Left ventricle myocardium inferior (tissue), 1 donor: ENCODE data around the gene TRIO. TPM values are rescaled to one million over a fixed set of nuclear protein-coding genes. Genes with fewer than 3 reads are reported as not detected.
A peak's percentile ranks its signal among the peaks of the same experiment; 100 is the strongest.

Experiments used
- DNase-seq: peaks from one replicate; pipeline ENCODE4 v3.0.0-alpha.2; 2020
- H3K27ac ChIP-seq: fragments of 200-600 bp; replicated peaks from 2 replicates; pipeline ENCODE4 v1.8.0; 2021
- H3K27me3 ChIP-seq: fragments of 200-600 bp; 2 replicates; pipeline ENCODE4 v1.8.0; 2021; ENCODE audit warnings: low read depth
- H3K36me3 ChIP-seq: fragments of 200-600 bp; 2 replicates; pipeline ENCODE4 v1.8.0; 2021
- H3K4me1 ChIP-seq: fragments of 200-600 bp; 2 replicates; pipeline ENCODE4 v1.8.0; 2021
- H3K4me3 ChIP-seq: fragments of 200-600 bp; 2 replicates; pipeline ENCODE4 v1.8.0; 2021; ENCODE audit warnings: mild to moderate bottlenecking, moderate library complexity
- H3K9me3 ChIP-seq: fragments of 200-600 bp; replicated peaks from 2 replicates; pipeline ENCODE4 v1.8.0; 2021
- intact Hi-C: fragments of 100-400 bp; cut with micrococcal nuclease; formaldehyde crosslinking; loops from one replicate; pipeline ENCODE4 v1.11.0; 2022
- total RNA-seq: library from RNA; stranded (reverse); fragmentation: NEBNext Ultra II Directional; extraction: Animal tissue kit (Norgen Biotek cat#: 25700); gene quantifications from one replicate; pipeline ENCODE4 v1.2.1, GENCODE V29; 2021
- TF ChIP-seq, protein P1 (sequence below): fragments of 200-600 bp; IDR thresholded peaks from 2 replicates; pipeline ENCODE4 v1.8.0; 2021; ENCODE audit warnings: antibody characterized with exemption, mild to moderate bottlenecking, borderline replicate concordance
- donor health status: DM: no; HTN: yes; CAD: no; lungs with severe emphysema.

Gene TRIO
- total RNA-seq, 1 donor from 2014 or later = 52.8 TPM

GRCh38 chr5:14153071-14153864, 10.1 kb downstream of the TRIO start:
- no peaks in the 10 kb centered on the region for H3K27me3 ChIP-seq
- H3K36me3 ChIP-seq = no peaks in the 10 kb centered on the region
- H3K27ac ChIP-seq = peak overlapping the region; percentile 82
- H3K9me3 ChIP-seq = no peaks in the 10 kb centered on the region
- intact Hi-C loops = loop anchor here (10.0 kb wide), 1 partner anchor 112 kb away; no protein-coding TSS in a partner anchor
- DNase-seq = no peak
- H3K4me1 ChIP-seq = peaks cover 85% of the 10 kb centered on the region
- TF ChIP-seq, protein P1, sequence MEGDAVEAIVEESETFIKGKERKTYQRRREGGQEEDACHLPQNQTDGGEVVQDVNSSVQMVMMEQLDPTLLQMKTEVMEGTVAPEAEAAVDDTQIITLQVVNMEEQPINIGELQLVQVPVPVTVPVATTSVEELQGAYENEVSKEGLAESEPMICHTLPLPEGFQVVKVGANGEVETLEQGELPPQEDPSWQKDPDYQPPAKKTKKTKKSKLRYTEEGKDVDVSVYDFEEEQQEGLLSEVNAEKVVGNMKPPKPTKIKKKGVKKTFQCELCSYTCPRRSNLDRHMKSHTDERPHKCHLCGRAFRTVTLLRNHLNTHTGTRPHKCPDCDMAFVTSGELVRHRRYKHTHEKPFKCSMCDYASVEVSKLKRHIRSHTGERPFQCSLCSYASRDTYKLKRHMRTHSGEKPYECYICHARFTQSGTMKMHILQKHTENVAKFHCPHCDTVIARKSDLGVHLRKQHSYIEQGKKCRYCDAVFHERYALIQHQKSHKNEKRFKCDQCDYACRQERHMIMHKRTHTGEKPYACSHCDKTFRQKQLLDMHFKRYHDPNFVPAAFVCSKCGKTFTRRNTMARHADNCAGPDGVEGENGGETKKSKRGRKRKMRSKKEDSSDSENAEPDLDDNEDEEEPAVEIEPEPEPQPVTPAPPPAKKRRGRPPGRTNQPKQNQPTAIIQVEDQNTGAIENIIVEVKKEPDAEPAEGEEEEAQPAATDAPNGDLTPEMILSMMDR = no peak
- peak overlapping the region; percentile 41 for H3K4me3 ChIP-seq

DNA sequence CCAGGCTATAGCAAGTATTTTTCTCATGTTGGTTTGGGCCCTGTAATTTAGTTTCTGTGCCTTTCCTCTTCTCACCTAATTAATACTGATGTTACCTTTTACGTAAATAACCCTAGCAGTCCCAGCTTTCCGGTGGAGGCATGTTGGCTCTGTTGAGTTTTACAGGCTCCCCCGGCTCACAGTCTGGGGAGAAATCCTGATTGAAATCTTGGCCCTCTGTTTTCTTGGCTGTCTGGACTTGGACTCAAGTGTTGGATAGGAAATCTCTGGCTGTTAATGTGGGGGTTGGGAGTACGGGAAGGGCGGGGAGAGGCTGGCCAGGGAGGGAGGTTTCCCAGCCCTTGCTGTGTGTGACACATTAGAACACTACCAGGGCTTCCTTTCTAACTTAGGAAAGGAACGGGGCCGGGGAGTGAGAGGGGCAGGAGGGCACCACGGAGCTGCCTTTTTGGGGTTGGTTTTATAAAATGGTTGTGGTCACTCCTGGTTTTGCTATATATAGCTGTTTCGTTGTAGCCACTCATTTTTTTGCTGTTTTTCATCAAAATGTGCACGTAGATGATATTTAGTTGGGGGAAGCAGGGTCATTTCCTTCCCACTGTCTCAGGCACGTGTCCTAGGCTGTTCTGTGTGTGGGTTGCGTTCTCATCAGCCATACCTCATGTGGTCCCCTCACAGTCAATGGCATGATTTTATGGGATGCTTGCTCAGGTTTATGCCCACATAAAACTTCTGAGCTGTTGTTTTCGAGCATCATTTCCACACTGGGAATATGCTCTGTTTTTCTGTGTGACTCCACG, 11.0 kb downstream of the TRIO start:
- DNase-seq = peak; percentile 71
- intact Hi-C loops = loop anchor here (10.0 kb wide), 1 partner anchor 111 kb away; no protein-coding TSS in a partner anchor
- H3K4me1 ChIP-seq = peaks cover 76% of the 10 kb centered on the region
- H3K27me3 ChIP-seq = no peaks in the 10 kb centered on the region
- no peaks in the 10 kb centered on the region for H3K36me3 ChIP-seq
- TF ChIP-seq, protein P1 = no peak
- peak overlapping the region; percentile 82 for H3K27ac ChIP-seq
- peak overlapping the region; percentile 41 for H3K4me3 ChIP-seq
- H3K9me3 ChIP-seq = no peaks in the 10 kb centered on the region

DNA sequence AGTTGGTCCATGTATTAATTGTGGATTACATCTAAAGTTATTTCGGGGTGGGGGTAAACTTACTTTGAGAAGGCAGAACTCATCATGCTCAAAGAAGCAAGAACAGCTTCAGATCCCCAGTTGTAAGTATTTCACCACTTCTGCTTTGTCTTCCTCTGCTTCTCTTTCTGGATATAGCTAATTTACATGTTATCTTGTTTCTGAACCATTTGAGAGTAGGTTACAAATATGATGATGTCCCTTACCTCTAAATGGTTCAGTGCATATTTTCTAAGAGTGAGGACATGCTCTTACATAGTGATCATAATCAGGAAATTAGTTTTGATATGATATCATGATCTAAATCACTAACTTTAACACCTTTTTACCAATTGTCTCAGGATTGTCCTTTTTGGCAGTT, 11.9 kb downstream of the TRIO start:
- Histone ChIP-seq H3K4me3 (no peak overlapping the region), H3K4me1 (peaks cover 75% of the 10 kb centered on the region), H3K27me3 (no peaks in the 10 kb centered on the region), H3K9me3 (no peaks in the 10 kb centered on the region), H3K36me3 (no peaks in the 10 kb centered on the region), H3K27ac (peak overlapping the region; percentile 82)
- TF ChIP-seq, protein P1 = no peak
- intact Hi-C loops = loop anchor here (10.0 kb wide), 1 partner anchor 110 kb away; no protein-coding TSS in a partner anchor
- DNase-seq = no peak

DNA sequence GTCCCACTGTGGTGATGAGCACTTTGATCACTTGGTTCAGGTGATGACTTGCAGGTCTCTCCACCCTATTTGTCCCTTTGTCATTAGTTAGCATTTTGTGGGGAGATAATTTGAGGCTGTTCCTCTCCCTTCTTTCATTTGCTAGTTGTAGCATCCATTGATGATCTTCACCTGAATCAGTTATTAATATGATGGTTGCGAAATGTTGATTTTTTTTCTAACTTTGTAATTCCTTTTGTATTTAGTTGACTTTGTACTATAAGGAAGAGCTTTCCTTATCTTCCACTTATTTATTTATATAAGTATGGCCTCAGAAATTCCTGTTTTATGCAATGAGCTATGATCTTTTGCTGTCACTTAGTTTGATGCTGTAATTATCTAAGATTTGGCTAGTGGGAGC, 12.6 kb downstream of the TRIO start:
- Histone ChIP-seq H3K4me1 (peaks cover 77% of the 10 kb centered on the region), H3K27ac (no peak overlapping the region), H3K4me3 (no peak overlapping the region), H3K9me3 (no peaks in the 10 kb centered on the region), H3K27me3 (no peaks in the 10 kb centered on the region), H3K36me3 (no peaks in the 10 kb centered on the region)
- intact Hi-C loops = loop anchor here (10.0 kb wide), 1 partner anchor 109 kb away; no protein-coding TSS in a partner anchor
- DNase-seq = no peak
- TF ChIP-seq, protein P1 = no peak

- Histone ChIP-seq H3K4me3 (peak overlapping the region; percentile 45), H3K36me3 (no peaks in the 10 kb centered on the region), H3K27me3 (no peaks in the 10 kb centered on the region), H3K27ac (peak overlapping the region; percentile 61), H3K4me1 (peaks cover 83% of the 10 kb centered on the region), H3K9me3 (no peaks in the 10 kb centered on the region)
- intact Hi-C loops = loop anchor here (10.0 kb wide), 1 partner anchor 109 kb away; no protein-coding TSS in a partner anchor
- DNase-seq = no peak
- TF ChIP-seq, protein P1 = no peak
These were observed 13.1 kb downstream of the TRIO start for GRCh38 chr5:14156290-14156649.
